22Rv1 (cell line): Measurements from ENCODE around the gene DCDC2.

Source experiments
- H3K27ac ChIP-seq: fragments of 450-650 bp; 2 replicates; pipeline ENCODE4 v1.5.1; 2017
- CTCF ChIP-seq: fragments of 450-650 bp; IDR thresholded peaks from 2 replicates; pipeline ENCODE4 v1.5.1; 2017; ENCODE audit warnings: mild to moderate bottlenecking
- ZFX ChIP-seq: fragments of 450-650 bp; IDR thresholded peaks from 2 replicates; pipeline ENCODE4 v1.6.1; 2017; ENCODE audit warnings: antibody characterized with exemption, borderline replicate concordance

The DCDC2 gene

GRCh38 chr6:24396824-24397223 lies 39.0 kb upstream of the DCDC2 start:
- no peak overlapping the region for H3K27ac ChIP-seq
- TF ChIP-seq ZFX: no peak
- no peak for TF ChIP-seq CTCF

- no peak for TF ChIP-seq ZFX
- no peak for TF ChIP-seq CTCF
- no peak overlapping the region for H3K27ac ChIP-seq
Measured at GRCh38 chr6:24394780-24395437, 37.0 kb upstream of the DCDC2 start.

GRCh38 chr6:24394061-24394779 lies 36.4 kb upstream of the DCDC2 start:
- no peak overlapping the region for H3K27ac ChIP-seq
- no peak for TF ChIP-seq CTCF

- no peak overlapping the region for H3K27ac ChIP-seq
- TF ChIP-seq ZFX (no peak), CTCF (no peak)
Measured at GRCh38 chr6:24391756-24392405, 34.0 kb upstream of the DCDC2 start.

- no peak for TF ChIP-seq ZFX
- TF ChIP-seq CTCF: no peak
- H3K27ac ChIP-seq: no peak overlapping the region
Measured at GRCh38 chr6:24391208-24391607, 33.3 kb upstream of the DCDC2 start.

- TF ChIP-seq CTCF: no peak
- TF ChIP-seq ZFX: no peak
- H3K27ac ChIP-seq: no peak overlapping the region
Measured at GRCh38 chr6:24387818-24388217, 30.0 kb upstream of the DCDC2 start.
